HEK293T (cell line): ENCODE results near the gene STX10.
"Not testable (repeated sequence)": the region's sequence is repeated elsewhere in the genome, so short reads cannot be mapped to it uniquely, and the experiment has no call there.

Source experiments
- CTCF ChIA-PET: fragments of 350-600 bp; formaldehyde crosslinking; extraction: SDS; loops from one replicate; lab custom pipeline; 2021; ENCODE audit warnings: antibody characterized with exemption, inconsistent platforms; lab: Yijun Ruan, JAX
- POLR2A ChIA-PET: fragments of 350-600 bp; formaldehyde crosslinking; extraction: SDS; loops from one replicate; lab custom pipeline; 2020; ENCODE audit warnings: antibody characterized with exemption, inconsistent platforms; lab: Yijun Ruan, JAX
- DNase-seq: peaks from one replicate; pipeline ENCODE4 v3.0.0; 2012; ENCODE audit warnings: mixed read lengths; ENCODE audit errors: extremely low spot score
- ARNT ChIP-seq: fragments of 450-650 bp; IDR thresholded peaks from 2 replicates; pipeline ENCODE4 v1.6.1; 2017; ENCODE audit warnings: mild to moderate bottlenecking
- BHLHE40 ChIP-seq: fragments of 450-650 bp; IDR thresholded peaks from 2 replicates; pipeline ENCODE4 v1.6.1; 2016; ENCODE audit warnings: mild to moderate bottlenecking, moderate library complexity, borderline replicate concordance
- CTBP1 ChIP-seq: fragments of 450-650 bp; IDR thresholded peaks from 2 replicates; pipeline ENCODE4 v1.6.1; 2016; ENCODE audit warnings: borderline replicate concordance
- ELF4 ChIP-seq: fragments of 450-650 bp; IDR thresholded peaks from 2 replicates; pipeline ENCODE4 v1.6.1; 2017; ENCODE audit warnings: antibody characterized with exemption
- FOXA1 ChIP-seq: fragments of 450-650 bp; IDR thresholded peaks from 2 replicates; pipeline ENCODE4 v1.6.1; 2016; ENCODE audit warnings: mild to moderate bottlenecking
- FOXK2 ChIP-seq: fragments of 450-650 bp; IDR thresholded peaks from 2 replicates; pipeline ENCODE4 v1.6.1; 2016; ENCODE audit warnings: mild to moderate bottlenecking
- FOXM1 ChIP-seq: fragments of 450-650 bp; IDR thresholded peaks from 2 replicates; pipeline ENCODE4 v1.6.1; 2017; ENCODE audit warnings: mild to moderate bottlenecking, borderline replicate concordance
- HDGF ChIP-seq: fragments of 450-650 bp; IDR thresholded peaks from 2 replicates; pipeline ENCODE4 v1.6.1; 2017; ENCODE audit warnings: antibody characterized with exemption, borderline replicate concordance
- L3MBTL2 ChIP-seq: fragments of 450-650 bp; conservative IDR thresholded peaks from 2 replicates; pipeline ENCODE4 v1.6.1; 2016; ENCODE audit warnings: mild to moderate bottlenecking
- LEF1 ChIP-seq: fragments of 450-650 bp; IDR thresholded peaks from 2 replicates; pipeline ENCODE4 v1.6.1; 2017; ENCODE audit warnings: mild to moderate bottlenecking, borderline replicate concordance
- NFRKB ChIP-seq: fragments of 450-650 bp; IDR thresholded peaks from 2 replicates; pipeline ENCODE4 v1.6.1; 2016; ENCODE audit warnings: mild to moderate bottlenecking, moderate library complexity
- PKNOX1 ChIP-seq: fragments of 450-650 bp; IDR thresholded peaks from 2 replicates; pipeline ENCODE4 v1.6.1; 2016
- SP1 ChIP-seq: fragments of 450-650 bp; IDR thresholded peaks from 2 replicates; pipeline ENCODE4 v1.6.1; 2017
- SUZ12 ChIP-seq: fragments of 450-650 bp; IDR thresholded peaks from 2 replicates; pipeline ENCODE4 v1.6.1; 2016; ENCODE audit warnings: mild to moderate bottlenecking
- TARDBP ChIP-seq: fragments of 450-650 bp; IDR thresholded peaks from 2 replicates; pipeline ENCODE4 v1.6.1; 2016
- ZNF384 ChIP-seq: fragments of 450-650 bp; IDR thresholded peaks from 2 replicates; pipeline ENCODE4 v1.6.1; 2016

Gene STX10, protein sequence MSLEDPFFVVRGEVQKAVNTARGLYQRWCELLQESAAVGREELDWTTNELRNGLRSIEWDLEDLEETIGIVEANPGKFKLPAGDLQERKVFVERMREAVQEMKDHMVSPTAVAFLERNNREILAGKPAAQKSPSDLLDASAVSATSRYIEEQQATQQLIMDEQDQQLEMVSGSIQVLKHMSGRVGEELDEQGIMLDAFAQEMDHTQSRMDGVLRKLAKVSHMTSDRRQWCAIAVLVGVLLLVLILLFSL

DNA sequence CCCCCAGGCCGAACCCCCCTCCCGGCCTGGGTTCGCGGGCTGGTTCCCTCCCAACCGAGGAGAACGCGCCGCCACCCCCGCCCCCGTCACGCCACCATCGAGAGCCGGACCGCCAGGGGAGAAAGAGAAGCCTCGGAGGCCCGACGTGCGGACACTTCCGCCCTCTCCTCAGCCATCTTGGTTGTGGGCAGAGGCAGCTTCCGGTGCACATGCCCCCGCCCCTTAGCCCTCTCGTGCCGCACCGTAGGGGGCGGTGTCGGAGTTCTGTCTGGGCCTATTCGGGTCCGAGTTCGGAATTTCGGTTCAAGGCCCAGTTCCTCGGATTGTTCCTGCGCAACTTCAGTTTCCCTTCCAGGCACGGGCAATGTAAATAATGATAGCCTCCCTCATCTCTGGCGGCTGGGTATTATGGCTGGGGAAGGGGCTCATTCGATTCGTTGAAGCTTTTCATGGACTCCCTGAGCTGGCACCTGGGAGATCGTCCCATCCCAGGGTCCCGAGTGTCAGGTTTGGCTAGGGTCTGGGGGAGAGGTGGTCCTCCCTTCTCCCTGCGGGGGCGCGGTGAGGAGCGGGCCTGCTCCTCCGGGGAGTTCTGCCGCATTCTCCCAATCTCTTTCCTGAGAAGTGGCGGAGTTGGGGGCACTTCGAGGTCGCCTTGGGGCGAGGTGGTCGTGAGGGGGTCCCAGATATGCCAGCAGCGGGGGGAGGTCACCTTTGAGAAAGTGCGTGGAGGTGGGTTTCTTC is at the start of gene STX10, which contains the start of gene IER2:
Gene STX10 (minus strand): TSS at position 189 of the 744 bp plus-strand sequence. CDS start 202 bp downstream, outside the sequence.
Gene IER2 (plus strand): TSS at position 225 of the 744 bp plus-strand sequence. CDS start 2,776 bp downstream, outside the sequence.
- TF ChIP-seq ARNT (no peak), ELF4 (peak; percentile 81), L3MBTL2 (peak; percentile 58; the same call in 1 of the 2 replicates)

GRCh38 chr19:13198634-13199033 is 48.5 kb upstream of the STX10 start:
- CTCF ChIA-PET: no interaction called here

More for the DNA sequence above, at the start of gene STX10, which contains the start of gene IER2:
- CTCF ChIA-PET: interaction anchor here (0.7 to 1.2 kb wide), 3 partner anchors 13 to 472 kb away, joined by 3 read pairs; no protein-coding TSS in a partner anchor
- peak; percentile 84 for DNase-seq
- POLR2A ChIA-PET: interaction anchor here (2.2 to 2.5 kb wide), 3 partner anchors 13 to 45 kb away, joined by 6 to 15 read pairs (median 11); partner anchors contain the start of gene NACC1

DNA sequence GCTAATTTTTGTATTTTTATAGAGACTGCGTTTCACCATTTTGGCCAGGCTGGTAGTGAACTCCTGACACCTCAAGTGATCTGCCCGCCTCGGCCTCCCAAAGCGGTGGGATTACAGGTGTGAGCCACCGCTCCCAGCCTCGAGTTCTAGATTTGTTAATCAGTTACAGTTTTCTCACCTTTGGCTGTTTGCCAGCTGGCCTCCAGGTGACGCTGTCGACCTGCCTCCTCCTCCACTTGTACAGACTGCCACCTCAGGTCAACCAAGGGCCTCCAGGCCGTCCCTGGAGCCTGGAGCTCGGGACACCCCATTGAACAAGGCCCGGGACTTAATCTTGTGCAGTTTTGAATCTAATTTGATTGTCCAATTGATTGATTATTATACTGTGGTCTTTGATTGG is 45.5 kb upstream of the STX10 start:
- ChIA-PET CTCF (interaction anchor here (0.7 to 1.8 kb wide), 6 partner anchors 10 to 67 kb away, joined by 3 to 6 read pairs (median 4); no protein-coding TSS in a partner anchor), POLR2A (interaction anchor here (0.8 to 2.8 kb wide), 4 partner anchors 33 to 45 kb away, joined by 3 to 15 read pairs (median 6); partner anchors contain the start of genes IER2 and STX10)
- TF ChIP-seq TARDBP (no peak), ARNT (no peak), FOXK2 (no peak), BHLHE40 (no peak), CTBP1 (no peak), ZNF384 (no peak), LEF1 (no peak), HDGF (no peak), FOXA1 (no peak), SUZ12 (no peak), L3MBTL2 (no peak), NFRKB (no peak), FOXM1 (no peak), PKNOX1 (no peak), SP1 (no peak)
- peak; percentile 49 for DNase-seq

More at GRCh38 chr19:13198634-13199033, 48.5 kb upstream of the STX10 start:
- POLR2A ChIA-PET: no interaction called here
- TF ChIP-seq CTBP1: no peak
- DNase-seq: no peak

DNA sequence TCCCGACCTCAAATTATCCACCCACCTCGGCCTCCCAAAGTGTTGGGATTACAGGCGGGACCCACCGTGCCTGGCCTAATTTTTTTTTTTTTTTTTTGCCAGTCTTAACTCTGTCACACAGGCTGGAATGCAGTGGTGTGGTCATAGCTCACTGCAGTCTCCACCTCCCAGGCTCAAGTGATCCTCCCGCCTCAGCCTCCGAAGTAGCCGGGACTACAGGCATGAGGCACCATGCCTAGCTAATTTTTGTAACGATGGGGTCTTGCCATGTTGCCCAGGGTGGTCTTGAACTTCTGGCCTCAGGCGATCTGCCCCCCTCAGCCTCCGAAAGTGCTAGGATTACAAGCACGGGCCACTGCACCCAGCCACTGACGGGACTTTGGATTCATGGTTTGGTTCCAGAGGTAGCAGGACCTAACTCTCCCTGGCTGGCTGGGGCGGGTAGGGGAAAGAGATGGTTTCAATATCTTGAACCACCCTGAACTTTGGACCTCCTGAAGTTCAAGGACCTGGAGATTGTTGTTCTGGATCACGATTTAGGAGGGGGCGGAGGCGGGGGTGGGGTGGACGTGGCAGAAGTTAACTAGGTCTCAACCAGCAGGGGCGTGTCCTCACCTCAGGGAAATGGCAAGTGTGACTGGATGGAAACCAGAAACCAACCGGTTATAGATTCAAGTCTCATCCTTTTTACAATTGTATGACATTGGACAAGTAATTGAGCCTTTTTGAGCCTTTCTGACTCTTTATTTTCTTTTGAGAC is 40.8 kb upstream of the STX10 start:
- TF ChIP-seq BHLHE40 (no peak), SP1 (no peak), ELF4 (no peak), HDGF (no peak), FOXA1 (no peak), TARDBP (no peak), ARNT (no peak), PKNOX1 (no peak)
- CTCF ChIA-PET: no interaction called here
- no peak for DNase-seq
- POLR2A ChIA-PET: interaction anchor here (1.1 kb wide), 1 partner anchor 28 kb away, joined by 4 read pairs; no protein-coding TSS in a partner anchor

DNA sequence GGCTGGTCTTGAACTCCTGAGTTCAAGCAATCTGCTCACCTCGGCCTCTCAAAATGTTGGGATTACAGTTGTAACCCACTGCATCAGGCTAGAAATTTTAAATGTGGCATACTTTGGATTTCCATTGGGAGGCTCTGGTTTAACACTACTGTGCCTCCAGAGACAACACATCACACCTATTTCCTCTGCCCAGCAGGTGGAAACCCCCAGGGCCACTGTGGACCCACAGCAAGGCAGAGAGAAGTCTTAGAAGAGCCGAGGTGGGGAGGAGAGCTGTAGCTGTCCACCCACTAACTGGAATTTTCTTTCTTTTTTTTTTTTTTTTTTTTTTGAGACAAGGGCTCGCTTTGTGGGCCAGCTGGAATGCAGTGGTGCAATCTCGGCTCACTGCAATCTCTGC is 39.4 kb upstream of the STX10 start:
- TF ChIP-seq LEF1 (no peak), CTBP1 (no peak), NFRKB (no peak), ARNT (no peak), FOXM1 (no peak), HDGF (no peak), L3MBTL2 (no peak), SP1 (no peak), FOXA1 (no peak), FOXK2 (no peak)
- CTCF ChIA-PET: no interaction called here
- POLR2A ChIA-PET: interaction anchor here (1.1 kb wide), 1 partner anchor 27 kb away, joined by 4 read pairs; no protein-coding TSS in a partner anchor
- DNase-seq: no peak

DNA sequence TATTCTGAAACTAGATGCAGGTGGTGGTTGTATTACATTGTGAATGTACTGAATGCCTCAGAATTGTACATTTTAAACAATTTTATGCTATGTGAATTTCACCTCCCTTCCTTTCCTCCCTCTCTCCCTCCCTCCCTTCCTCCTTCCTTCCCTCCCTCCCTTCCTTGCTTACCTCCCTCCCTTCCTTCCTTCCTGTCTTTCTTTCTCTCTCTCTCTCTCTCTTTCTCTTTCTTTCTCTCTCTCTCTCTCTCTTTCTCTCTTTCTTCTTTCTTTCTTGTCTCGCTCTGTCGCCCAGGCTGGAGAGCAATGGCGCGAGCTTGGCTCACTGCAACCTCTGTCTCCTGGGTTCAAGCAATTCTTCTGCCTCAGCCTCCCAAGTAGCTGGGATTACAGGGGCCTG is 37.2 kb upstream of the STX10 start:
- POLR2A ChIA-PET: no interaction called here
- TF ChIP-seq SP1: no peak
- no peak for TF ChIP-seq PKNOX1
- TF ChIP-seq ARNT: no peak
- no peak for TF ChIP-seq FOXM1
- TF ChIP-seq FOXA1: no peak
- no peak for TF ChIP-seq BHLHE40
- no peak for TF ChIP-seq NFRKB
- TF ChIP-seq FOXK2: no peak
- no peak for TF ChIP-seq HDGF
- DNase-seq: no peak
- CTCF ChIA-PET: interaction anchor here (0.6 kb wide), 1 partner anchor 11 kb away, joined by 4 read pairs; no protein-coding TSS in a partner anchor

GRCh38 chr19:13186688-13187087 is 36.5 kb upstream of the STX10 start:
- POLR2A ChIA-PET, DNase-seq: not testable (repeated sequence)
- CTCF ChIA-PET: interaction anchor here (1.2 kb wide), 1 partner anchor 19 kb away, joined by 3 read pairs; no protein-coding TSS in a partner anchor

GRCh38 chr19:13185763-13186657 is 35.8 kb upstream of the STX10 start:
- DNase-seq: not testable (repeated sequence)
- CTCF ChIA-PET: interaction anchor here (1.2 kb wide), 1 partner anchor 19 kb away, joined by 3 read pairs; no protein-coding TSS in a partner anchor
- POLR2A ChIA-PET: interaction anchor here (1.2 kb wide), 1 partner anchor 22 kb away, joined by 3 read pairs; no protein-coding TSS in a partner anchor

DNA sequence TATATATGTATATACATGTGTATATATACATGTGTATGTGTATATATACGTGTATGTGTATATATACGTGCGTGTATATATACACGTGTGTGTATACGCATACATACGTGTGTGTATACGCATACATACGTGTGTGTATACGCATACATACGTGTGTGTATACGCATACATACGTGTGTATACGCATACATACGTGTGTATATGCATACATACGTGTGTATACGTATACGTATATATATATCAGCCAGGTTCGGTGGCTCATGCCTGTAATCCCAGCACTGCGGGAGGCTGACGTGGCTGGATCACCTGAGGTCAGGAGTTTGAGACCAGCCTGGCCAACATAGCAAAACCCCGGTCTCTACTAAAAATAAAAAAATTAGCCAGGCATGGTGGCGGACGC is 34.8 kb upstream of the STX10 start:
- CTCF ChIA-PET, DNase-seq, POLR2A ChIA-PET: not testable (repeated sequence)
